HG03565 (cell line): ENCODE results near the gene CFAP45.

Experiments used
- ATAC-seq: cut with Tn5 transposase; IDR thresholded peaks from one replicate; pipeline ENCODE4 v1.9.1; 2021; ENCODE audit warnings: mild to moderate bottlenecking, moderate library complexity; ENCODE audit not compliant: unreplicated experiment

Gene CFAP45, protein sequence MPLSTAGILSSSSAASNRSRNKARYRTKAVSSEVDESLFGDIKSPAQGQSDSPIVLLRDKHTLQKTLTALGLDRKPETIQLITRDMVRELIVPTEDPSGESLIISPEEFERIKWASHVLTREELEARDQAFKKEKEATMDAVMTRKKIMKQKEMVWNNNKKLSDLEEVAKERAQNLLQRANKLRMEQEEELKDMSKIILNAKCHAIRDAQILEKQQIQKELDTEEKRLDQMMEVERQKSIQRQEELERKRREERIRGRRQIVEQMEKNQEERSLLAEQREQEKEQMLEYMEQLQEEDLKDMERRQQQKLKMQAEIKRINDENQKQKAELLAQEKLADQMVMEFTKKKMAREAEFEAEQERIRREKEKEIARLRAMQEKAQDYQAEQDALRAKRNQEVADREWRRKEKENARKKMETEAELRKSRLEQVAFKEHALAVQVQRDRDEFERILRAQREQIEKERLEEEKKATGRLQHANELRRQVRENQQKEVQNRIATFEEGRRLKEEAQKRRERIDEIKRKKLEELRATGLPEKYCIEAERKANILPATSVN

DNA sequence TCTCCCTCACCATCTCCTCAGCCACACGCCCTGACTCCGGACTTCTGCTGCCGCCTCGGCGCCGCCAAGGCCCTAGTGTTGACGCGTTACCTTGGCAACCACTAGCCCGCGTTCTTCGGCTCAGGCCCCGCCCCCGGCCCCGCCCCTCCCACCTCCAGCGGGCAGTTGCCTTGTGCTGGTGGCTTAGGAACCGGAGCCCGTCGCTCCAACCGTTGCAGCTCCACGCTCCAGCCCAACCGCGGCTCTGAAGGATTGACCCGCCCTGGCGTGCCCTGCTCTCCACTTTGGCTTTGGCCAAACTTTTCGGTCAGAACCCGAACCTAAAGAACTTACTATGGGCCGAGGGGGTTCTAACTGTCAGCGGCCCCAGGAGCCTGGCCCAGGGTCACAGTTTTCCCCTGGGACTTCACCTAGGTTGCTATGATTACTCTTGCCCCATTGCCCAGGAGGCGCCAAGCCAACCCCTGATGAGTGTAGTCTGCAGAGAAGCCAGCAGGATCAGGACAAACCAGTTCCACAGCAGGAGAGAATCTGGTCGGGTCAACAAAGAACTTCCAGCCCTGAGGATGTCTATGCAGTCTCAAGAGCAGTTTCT, at the start of gene CFAP45:
Gene CFAP45 (minus strand): TSS at position 80 of the 595 bp plus-strand sequence. CDS start 67 bp downstream, at position 13.
- no peak for ATAC-seq

DNA sequence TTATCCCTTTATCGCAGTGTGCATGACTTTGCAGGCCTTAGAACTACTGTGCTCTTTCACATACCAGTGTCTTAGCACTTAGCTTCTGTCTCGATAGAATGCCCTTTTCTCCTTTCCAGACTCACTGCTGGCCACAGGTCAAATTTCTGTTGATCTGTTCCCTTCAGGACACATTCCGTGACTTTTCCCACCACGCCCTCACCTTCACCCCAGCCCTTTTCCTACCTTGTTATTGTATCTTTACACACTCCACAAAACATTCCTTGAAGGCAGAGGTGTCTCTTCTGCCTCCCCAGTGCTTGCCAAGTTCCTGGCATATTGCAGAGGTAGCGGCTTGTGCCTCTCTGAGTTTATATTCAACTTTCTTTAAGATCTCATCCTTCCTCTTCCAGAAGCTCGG, 49.2 kb upstream of the CFAP45 start:
- ATAC-seq = no peak

DNA sequence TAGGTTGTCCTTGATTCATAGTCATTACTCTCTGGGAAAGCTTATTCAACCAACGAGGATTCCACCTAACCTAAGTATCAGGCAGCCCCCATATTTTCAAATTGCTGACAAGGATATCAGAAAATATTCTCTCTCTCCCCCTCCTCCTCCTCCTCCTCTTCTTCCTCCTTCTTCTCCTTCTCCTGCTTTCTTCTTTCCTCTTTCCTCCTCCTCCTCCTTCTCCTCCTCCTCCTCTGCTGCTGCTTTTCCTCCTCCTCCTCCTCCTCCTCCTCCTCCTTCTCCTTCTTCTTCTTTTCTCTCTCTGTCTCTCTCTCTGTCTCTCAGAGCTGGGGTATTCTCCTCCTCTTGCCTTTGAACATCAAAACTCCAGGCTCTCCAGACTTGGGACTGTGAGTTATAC, 48.0 kb upstream of the CFAP45 start:
- no peak for ATAC-seq

DNA sequence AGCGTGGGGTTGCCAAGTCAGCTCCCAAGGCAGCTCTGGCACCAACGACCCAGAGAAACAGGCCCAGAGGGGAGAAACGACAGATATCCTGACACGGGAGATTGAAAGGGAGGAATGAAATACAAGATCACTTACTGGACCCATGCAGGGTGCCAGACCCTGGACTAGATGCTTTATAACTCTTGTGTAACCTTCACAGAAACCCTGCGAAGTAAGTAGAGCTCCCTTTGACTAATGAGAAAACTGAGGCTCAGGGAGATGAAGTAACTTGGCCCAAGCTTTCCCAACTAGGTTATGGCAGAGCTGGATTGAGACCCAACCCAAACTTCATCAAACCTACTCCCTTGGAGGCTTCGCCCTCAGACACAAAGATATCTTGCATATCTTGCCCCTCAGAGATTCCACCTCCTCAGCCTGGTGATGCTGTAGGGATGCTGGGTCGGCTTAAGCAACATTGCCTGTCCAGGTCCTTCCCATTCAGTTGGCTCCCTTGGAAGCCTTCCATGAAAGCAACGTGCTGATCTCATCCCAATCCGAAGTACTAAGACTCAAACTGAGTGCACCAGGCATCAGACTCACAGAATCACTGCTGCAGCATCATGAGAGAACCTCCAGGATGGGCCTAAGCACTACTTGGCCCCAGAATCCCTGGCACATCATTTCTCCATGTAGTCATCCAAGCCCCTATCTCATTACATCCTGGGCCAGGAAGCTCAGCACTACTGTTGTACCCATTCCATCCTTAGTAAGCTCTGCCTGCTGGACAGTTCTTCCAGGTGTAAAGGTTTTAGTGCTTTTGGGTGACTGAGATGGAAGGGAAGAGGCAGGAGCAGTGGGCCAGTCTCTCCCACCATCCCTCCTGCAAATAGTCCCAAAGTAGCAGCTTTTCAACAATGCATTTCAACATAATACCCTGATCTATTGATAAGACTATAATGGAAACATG, 46.5 kb upstream of the CFAP45 start:
- ATAC-seq = no peak

DNA sequence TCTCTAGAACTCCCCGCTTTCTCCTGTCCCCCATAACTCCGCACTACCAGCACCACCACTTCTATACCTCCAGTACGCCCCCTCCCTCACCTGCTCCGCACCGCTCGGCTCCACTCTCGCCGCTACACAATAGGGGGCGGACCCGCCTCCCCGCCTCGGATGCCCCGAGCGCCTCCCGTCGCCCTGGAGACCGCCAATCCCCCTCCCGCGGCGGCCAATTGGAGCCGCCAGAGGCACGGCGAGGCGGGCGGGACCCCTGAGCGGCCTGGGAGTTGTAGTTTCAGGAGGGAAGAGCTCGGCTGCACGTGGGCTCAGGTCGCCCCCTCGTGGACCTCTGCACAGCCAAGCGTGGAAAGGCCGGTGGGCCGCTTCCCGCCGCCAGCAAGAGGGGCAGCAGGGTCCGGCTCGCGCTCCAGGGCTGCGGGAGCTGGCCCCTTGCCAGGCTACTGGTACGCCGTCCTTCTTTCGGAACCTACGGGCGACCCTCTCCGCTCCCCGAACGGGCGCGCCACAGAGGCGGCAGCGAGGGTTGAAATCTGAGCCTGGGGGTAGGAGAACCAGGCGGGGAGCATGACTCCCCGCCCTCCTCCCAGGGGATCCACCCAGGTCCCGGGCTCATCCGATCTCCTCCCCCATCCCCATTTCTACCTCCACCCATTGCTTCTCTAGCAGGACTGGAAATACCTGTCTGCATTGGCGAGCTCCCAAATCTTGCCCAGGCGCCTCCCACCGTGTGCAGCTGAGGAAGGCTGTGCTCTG, 45.7 kb upstream of the CFAP45 start, which contains the start of gene IGSF9:
Gene IGSF9 (minus strand): TSS at position 131 of the 759 bp plus-strand sequence. CDS start 2,159 bp downstream, outside the sequence.
- no peak for ATAC-seq

DNA sequence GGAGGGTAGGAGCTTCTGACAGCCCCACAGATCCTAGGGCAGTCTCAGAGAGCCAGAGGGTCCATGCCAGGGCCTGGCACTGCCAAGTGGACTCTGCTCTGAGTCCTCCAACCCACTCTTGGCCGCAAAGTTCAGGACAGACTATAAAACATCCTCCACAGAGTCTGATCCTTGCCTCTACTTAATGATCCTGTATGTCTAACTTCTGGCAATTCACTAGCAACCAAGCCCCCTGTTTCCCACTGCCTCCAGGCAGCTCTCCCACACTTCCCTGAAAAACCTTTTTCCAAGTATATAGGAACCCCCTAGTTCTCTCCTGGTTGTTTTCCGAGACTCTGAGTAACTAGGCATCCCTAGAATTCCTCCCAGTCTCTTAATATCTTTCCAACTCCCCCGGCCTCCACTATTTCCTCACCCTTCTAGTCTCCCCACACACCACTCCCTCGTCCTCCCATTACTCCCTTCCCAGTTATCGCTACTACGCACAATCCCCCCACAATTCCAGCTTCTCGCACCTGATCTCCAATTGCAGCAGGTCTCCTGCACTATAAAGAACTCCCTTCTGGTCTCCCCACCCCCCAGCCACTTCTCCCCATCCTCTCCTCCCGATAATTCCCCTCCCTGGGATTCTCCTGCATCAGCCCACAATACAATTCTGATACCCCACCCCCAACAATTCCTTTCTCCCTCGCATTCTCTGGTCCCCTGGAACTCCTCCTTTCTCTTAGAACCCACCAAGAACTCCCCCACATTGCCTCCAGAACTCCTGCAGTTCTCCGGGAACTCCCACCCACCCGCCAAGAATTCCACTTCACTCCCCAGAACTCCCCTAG, 44.9 kb upstream of the CFAP45 start:
- ATAC-seq = no peak

DNA sequence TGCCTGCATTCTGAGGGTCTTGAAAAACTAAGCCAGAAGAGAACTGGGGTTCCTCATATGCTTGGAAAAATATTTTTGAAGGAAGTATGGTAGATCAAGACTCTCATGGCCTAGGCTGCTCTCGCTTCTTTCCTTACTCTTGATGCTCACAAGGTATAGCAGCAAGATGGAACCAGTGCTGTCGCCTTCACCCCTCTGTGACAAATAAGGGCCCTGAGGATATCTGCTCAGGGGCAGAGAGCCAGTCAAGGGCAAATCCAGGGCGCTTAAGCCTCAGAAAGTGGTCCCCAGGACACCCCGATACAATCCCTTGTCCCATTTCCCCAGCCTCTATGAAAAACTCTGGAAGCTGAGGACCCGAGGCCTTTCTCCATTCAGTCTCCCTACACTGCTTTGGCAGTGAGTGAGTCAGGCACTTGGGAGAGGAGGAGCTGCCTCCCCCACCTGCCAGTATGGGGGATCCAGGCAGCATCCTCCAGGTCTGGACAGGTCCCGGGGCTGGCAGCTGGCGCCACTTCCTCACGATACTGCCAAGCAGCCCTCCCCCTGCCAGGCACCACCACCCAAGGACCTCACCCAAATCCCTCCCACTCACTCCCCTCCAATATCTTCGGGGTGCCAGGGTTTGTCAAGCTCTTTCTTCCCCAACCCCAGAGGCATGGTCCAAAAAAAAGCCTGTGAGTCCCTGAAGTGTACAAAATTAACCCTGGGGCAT, 44.1 kb upstream of the CFAP45 start:
- ATAC-seq = no peak

DNA sequence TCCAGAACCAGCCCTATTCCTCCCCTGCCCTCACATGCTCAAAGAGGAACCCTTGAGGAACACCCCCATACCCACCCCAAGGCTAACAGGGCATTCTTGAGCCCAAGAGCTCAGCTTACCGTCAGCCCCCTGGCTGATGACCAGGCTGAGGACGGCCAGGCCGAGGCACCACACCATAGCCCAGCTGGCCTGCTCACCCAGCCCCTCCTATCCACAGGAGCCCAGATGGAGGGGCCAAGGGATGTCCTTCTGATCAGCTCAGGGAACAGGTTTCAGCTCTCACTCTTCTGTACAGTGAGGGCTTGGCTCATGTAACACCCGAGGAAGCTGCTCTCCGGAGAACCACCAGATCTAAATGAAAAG, 43.3 kb upstream of the CFAP45 start:
- no peak for ATAC-seq

DNA sequence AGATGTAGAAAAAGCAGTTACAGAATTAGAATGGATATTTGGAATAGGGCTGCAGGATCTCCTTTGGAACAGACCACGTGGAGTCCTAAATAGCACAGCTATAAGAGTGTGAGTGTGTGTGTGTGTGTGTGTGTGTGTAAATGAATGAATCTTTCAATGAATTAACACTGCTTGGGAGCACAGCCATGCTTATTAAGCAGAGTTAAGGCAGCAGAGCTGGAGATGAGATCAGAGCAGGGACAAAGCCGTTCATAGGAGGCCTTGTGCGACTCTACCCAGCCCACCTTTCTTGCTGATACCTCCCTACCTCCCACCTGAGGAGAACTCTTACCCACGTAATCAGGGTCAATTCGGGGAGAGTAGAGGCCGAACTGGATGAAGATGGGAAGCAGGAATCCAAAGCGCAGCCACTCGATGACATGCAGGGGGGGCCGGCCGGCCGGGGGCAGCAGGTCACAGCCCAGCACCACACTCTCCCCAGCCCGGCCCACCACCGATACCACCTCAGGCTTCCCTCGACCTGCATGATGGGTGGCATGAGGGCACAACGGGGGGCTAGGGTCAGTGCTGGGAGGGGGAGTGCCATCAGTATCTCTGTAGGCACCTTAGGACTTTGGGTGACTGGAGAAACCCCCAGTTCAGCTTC, 42.8 kb upstream of the CFAP45 start:
- no peak for ATAC-seq

DNA sequence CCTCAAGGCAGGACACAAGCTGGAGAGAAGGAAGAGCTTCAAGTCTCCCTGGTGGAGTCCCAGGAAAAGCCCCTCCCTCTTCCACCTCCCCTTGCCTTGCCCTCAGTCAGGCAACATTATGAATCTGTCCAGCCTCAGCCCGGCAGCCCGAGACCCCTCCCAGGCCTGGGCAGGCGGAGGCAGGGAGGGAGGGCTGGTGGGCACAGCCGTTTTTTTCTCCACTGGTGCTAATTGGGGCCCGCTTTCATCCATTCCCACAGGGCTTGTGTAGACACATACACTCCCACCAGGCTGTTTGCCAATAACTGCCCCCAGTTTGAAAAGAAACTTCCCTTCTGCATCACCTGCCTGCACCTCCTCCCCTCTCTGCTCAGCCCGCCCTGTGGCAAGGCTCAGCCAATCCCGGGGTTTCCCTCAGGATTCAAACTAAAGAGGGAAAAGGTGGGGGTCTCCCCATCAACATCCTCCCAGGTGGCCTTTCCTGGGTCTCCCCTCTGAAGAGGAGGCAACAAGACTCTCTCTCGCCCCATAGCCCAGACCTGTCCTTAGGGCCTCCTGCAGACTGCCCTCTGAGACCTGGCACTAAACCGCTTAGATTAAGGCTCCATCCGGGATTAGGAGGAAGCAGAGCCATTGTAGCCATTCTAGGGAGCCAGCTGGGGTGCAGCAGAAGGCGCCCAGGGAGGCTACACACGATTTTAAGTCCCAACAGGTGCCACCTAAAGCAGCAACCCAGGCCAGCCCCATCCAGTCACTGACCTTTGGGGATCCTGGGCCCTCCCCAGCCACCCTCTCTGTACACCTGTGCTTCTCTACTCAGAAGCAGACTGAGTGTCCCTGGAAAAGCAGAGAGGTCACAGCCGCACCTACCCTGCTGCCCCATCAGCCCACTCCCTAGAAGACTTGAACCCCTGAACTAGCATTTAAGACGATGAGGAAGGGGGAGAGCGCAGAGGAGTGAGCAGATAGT, 41.9 kb upstream of the CFAP45 start:
- no peak for ATAC-seq

DNA sequence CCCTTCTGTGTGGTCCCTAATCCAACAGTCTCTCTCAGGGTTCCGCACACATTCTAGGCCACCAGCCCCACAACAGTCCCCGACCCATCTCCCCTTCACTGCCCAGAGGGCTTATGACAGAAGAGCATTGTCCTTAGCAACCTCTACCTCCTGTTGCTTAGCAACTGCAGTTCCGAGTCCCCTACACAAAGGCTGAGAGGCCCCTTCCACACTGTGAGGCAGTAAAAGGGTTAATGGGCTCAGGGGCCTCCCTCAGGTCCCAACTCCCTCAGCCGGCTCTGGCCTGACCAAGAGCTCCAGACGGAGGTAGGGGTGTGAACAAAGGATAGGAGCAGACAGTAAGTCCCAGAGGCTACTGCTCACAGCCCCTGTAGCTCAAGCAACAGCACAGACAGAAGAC, 41.2 kb upstream of the CFAP45 start:
- no peak for ATAC-seq

DNA sequence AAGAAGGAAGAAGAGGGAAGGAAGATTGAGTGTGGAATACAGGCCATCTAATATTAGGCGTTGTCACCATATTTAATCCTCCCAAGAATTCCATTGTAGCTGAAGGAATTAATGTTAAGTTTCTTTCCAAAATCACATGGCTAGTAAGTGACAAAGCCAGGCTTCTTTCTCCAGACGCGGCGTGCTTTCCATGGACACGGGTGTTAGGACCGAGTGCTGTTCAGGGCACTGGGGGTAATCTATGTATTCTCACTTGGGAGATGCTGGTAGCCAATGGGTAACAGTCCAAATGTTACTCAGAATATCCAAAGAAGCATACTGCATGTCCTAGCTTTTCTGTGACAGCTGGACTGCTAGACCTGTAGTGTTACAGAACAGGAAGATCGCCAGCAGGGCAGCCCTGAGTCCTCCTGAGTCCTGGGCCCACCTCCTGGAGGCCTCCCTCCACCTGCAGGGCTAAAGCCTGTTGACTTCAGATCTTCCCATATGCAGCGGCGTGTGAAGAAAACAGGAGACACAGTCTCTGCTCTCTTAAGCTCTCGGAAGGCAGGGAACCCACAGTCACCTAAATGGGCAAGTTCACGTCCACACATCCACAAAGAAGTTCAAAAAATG, 40.1 kb upstream of the CFAP45 start:
- no peak for ATAC-seq

DNA sequence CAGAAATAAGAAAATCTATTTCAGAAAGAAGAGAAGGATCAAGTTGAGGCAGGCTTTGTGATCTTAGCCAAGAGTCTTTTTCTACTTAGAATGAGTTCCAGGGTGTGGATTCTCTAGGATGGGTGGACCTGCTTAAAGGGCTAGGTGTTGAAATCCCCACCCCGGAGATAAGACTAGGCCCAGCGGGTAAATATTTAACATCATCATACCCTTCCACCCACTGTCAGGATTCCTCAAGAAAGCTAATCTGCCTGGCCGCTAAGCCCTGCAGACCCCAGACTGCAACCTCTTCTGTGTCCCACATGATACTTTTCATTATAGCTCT, 39.7 kb upstream of the CFAP45 start:
- ATAC-seq = no peak

DNA sequence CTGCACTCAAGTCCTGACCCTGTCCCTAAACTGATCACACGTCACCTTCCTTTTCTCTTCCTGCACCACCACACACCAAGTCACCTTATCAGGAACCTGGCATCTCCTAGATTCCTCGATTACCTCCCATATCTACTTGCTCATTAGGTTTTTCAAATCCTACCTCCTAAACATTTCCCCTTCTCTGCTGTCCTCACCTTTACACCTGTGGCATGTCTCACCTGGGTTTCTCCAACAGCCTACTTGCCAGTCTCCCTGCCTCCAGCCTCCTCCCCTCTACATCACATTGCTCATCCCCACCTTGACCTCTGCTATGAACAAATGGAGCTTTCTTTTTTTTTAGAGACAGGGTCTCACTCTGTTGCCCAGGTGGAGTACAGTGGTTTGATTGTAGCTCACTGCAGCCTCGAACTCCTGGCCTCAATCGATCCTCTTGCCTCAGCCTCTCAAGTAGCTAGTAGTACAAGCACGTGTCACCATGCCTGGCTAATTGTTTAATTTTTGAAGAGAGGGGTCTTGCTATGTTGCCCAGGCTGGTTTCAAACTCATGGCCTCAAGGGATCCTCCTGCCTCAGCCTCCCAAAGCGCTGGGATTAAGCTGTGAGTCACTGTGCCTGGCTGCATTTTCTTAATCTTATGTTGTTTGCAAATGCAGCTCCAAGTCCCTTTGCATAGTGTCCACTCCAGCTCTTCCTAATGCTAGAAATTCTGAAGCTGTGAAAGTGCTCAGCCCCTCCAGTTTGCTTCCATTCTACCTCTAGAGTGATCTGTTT, 39.1 kb upstream of the CFAP45 start:
- no peak for ATAC-seq

DNA sequence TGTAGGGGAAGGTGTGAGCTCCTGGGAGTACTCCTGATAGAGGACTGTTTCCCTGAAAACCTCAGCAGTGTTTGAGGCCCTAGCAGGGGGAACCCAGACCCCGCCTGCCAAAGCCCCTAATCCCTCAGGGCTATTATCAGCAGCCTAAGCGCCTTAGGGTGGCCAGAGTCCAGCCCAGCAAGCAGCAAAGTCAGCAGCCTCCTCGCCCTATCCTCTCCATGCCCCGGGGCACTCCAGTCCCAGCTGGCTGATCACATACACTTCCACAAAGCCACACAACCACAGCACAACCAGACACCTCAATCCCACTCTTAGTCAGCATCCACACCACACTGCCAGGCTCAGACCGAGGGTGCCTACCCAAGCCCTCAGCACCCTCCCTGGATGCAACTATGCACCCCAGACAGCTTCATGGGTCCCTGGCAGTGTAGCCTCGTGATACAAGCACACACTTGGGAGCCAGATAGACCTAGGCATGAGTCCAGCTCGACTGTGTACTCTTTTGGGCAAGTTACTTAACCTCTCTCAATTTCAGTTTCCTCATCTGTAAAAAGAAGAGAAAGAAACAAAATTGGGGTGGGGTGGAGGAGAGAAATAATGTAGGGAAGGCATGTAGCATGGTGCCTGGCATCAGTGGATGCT, 38.4 kb upstream of the CFAP45 start:
- no peak for ATAC-seq
